Measurements from ENCODE around the gene PVR.

The PVR gene

GRCh38 chr19:44673510-44673909, 29.8 kb downstream of the PVR start:
- H3K27me3 ChIP-seq (ENCODE audit: insufficient read depth, low read length, poor library complexity): no peaks in the 10 kb centered on the region
- H3K9me3 ChIP-seq (ENCODE audit: insufficient read depth, low read length, severe bottlenecking): no peaks in the 10 kb centered on the region
- H3K9ac ChIP-seq (ENCODE audit: low read depth, low read length): no peak overlapping the region
- H3K4me1 ChIP-seq (ENCODE audit: insufficient read depth, low read length): no peaks in the 10 kb centered on the region
- no peak overlapping the region for H3K4me2 ChIP-seq (ENCODE audit: insufficient read depth, low read length)
- TF ChIP-seq CTCF (IDR thresholded peaks at IDR 0.05; ENCODE audit: borderline replicate concordance, extremely low read depth, low read length, poor library complexity, severe bottlenecking) (no peak), EZH2 (IDR thresholded peaks at IDR 0.05; ENCODE audit: borderline replicate concordance, low read depth, low read length, severe bottlenecking) (no peak)
- no peak overlapping the region for H3K4me3 ChIP-seq (ENCODE audit: low read depth in 1 of 2, low read length in 2 of 2)
- no peaks in the 10 kb centered on the region for H4K20me1 ChIP-seq (ENCODE audit: insufficient read depth, low read length)
- ATAC-seq (ENCODE audit: insufficient read depth, low read depth): no peak
- no peaks in the 10 kb centered on the region for H3K79me2 ChIP-seq (ENCODE audit: insufficient read depth, low read length)
- no peak for DNase-seq
- H3K27ac ChIP-seq (ENCODE audit: low read length): no peak overlapping the region
- H2AFZ ChIP-seq (ENCODE audit: low read depth, low read length): no peak overlapping the region
- H3K36me3 ChIP-seq (ENCODE audit: insufficient read depth, low read length): no peaks in the 10 kb centered on the region

GRCh38 chr19:44675521-44675920, 31.8 kb downstream of the PVR start:
- DNase-seq (no peak), ATAC-seq (ENCODE audit: insufficient read depth, low read depth) (no peak)
- no peaks in the 10 kb centered on the region for H3K27me3 ChIP-seq (ENCODE audit: insufficient read depth, low read length, poor library complexity)
- no peaks in the 10 kb centered on the region for H3K36me3 ChIP-seq (ENCODE audit: insufficient read depth, low read length)
- no peaks in the 10 kb centered on the region for H3K9me3 ChIP-seq (ENCODE audit: insufficient read depth, low read length, severe bottlenecking)
- no peak overlapping the region for H3K9ac ChIP-seq (ENCODE audit: low read depth, low read length)
- H4K20me1 ChIP-seq (ENCODE audit: insufficient read depth, low read length): no peaks in the 10 kb centered on the region
- H3K27ac ChIP-seq (ENCODE audit: low read length): no peak overlapping the region
- H3K4me2 ChIP-seq (ENCODE audit: insufficient read depth, low read length): no peak overlapping the region
- H3K4me1 ChIP-seq (ENCODE audit: insufficient read depth, low read length): no peaks in the 10 kb centered on the region
- H3K79me2 ChIP-seq (ENCODE audit: insufficient read depth, low read length): no peaks in the 10 kb centered on the region
- no peak overlapping the region for H2AFZ ChIP-seq (ENCODE audit: low read depth, low read length)
- no peak overlapping the region for H3K4me3 ChIP-seq (ENCODE audit: low read depth in 1 of 2, low read length in 2 of 2)
- TF ChIP-seq CTCF (IDR thresholded peaks at IDR 0.05; ENCODE audit: borderline replicate concordance, extremely low read depth, low read length, poor library complexity, severe bottlenecking) (no peak), EZH2 (IDR thresholded peaks at IDR 0.05; ENCODE audit: borderline replicate concordance, low read depth, low read length, severe bottlenecking) (no peak)

- H3K4me2 ChIP-seq (ENCODE audit: insufficient read depth, low read length): no peak overlapping the region
- no peak for TF ChIP-seq CTCF (IDR thresholded peaks at IDR 0.05; ENCODE audit: borderline replicate concordance, extremely low read depth, low read length, poor library complexity, severe bottlenecking)
- TF ChIP-seq EZH2 (IDR thresholded peaks at IDR 0.05; ENCODE audit: borderline replicate concordance, low read depth, low read length, severe bottlenecking): no peak
- H3K4me1 ChIP-seq (ENCODE audit: insufficient read depth, low read length): no peaks in the 10 kb centered on the region
- no peaks in the 10 kb centered on the region for H3K27me3 ChIP-seq (ENCODE audit: insufficient read depth, low read length, poor library complexity)
- H3K27ac ChIP-seq (ENCODE audit: low read length): no peak overlapping the region
- H4K20me1 ChIP-seq (ENCODE audit: insufficient read depth, low read length): no peaks in the 10 kb centered on the region
- DNase-seq (no peak), ATAC-seq (ENCODE audit: insufficient read depth, low read depth) (no peak)
- H3K4me3 ChIP-seq (ENCODE audit: low read depth in 1 of 2, low read length in 2 of 2): no peak overlapping the region
- H3K9ac ChIP-seq (ENCODE audit: low read depth, low read length): no peak overlapping the region
- H2AFZ ChIP-seq (ENCODE audit: low read depth, low read length): no peak overlapping the region
- no peaks in the 10 kb centered on the region for H3K79me2 ChIP-seq (ENCODE audit: insufficient read depth, low read length)
- H3K9me3 ChIP-seq (ENCODE audit: insufficient read depth, low read length, severe bottlenecking): no peaks in the 10 kb centered on the region
- no peaks in the 10 kb centered on the region for H3K36me3 ChIP-seq (ENCODE audit: insufficient read depth, low read length)
Measured at GRCh38 chr19:44677019-44677811, 33.5 kb downstream of the PVR start.

Measured in DND-41 (cell line).